ENCODE data around the gene TP63.

TP63 gene

GRCh38 chr3:189695400-189695799 lies 64.2 kb downstream of the TP63 start:
- H3K14ac ChIP-seq (ENCODE audit: low read length in 2 of 2): no peak overlapping the region

GRCh38 chr3:189698811-189699210 lies 67.6 kb downstream of the TP63 start:
- Histone ChIP-seq H3K18ac (ENCODE audit: low read depth in 1 of 2, low read length in 2 of 2) (no peak overlapping the region), H2BK5ac (ENCODE audit: low read depth, low read length, poor library complexity, severe bottlenecking) (no peak overlapping the region), H2AK5ac (ENCODE audit: low read length, severe bottlenecking) (no peak overlapping the region), H3K14ac (ENCODE audit: low read length in 2 of 2) (no peak overlapping the region), H4K8ac (ENCODE audit: low read length) (no peak overlapping the region), H3K79me1 (replicated peaks; ENCODE audit: low read length, poor library complexity, severe bottlenecking) (no peaks in the 10 kb centered on the region), H3K4ac (ENCODE audit: low read depth in 1 of 2, low read length in 2 of 2) (no peak overlapping the region), H3K4me3 (ENCODE audit: insufficient read depth in 1 of 2, low read depth in 1 of 2, low read length in 2 of 2) (no peak overlapping the region), H4K91ac (ENCODE audit: low read length) (no peak overlapping the region), H3K23ac (ENCODE audit: low read length in 2 of 2) (no peak overlapping the region), H2AFZ (ENCODE audit: low read depth, low read length) (no peak overlapping the region), H3K36me3 (ENCODE audit: control insufficient read depth in 1 of 2, insufficient read depth in 2 of 2, low read depth in 1 of 2, low read length in 2 of 2) (no peaks in the 10 kb centered on the region), H2BK15ac (ENCODE audit: low read depth, poor library complexity, severe bottlenecking) (no peak overlapping the region), H3K27ac (ENCODE audit: low read length, poor library complexity, severe bottlenecking) (no peak overlapping the region), H3K9me3 (ENCODE audit: control insufficient read depth, low read length) (no peaks in the 10 kb centered on the region), H2BK120ac (ENCODE audit: low read depth, low read length) (no peak overlapping the region), H2BK12ac (ENCODE audit: low read length in 2 of 2) (no peak overlapping the region), H3K4me1 (ENCODE audit: control insufficient read depth, insufficient read depth, low read depth, low read length) (peaks cover 1% of the 10 kb centered on the region), H3K9ac (ENCODE audit: low read length) (no peak overlapping the region), H3K27me3 (ENCODE audit: control insufficient read depth in 1 of 2, insufficient read depth in 1 of 2, low read length in 2 of 2) (no peaks in the 10 kb centered on the region), H3K4me2 (ENCODE audit: low read length, poor library complexity, severe bottlenecking) (no peak overlapping the region)
- no peak for DNase-seq
- 75% methylated on average over 2 of the region's 2 CpGs for WGBS

More at GRCh38 chr3:189695400-189695799, 64.2 kb downstream of the TP63 start:
- H2BK5ac ChIP-seq (ENCODE audit: low read depth, low read length, poor library complexity, severe bottlenecking): no peak overlapping the region
- H3K4me2 ChIP-seq (ENCODE audit: low read length, poor library complexity, severe bottlenecking): no peak overlapping the region
- no peaks in the 10 kb centered on the region for H3K9me3 ChIP-seq (ENCODE audit: control insufficient read depth, low read length)
- no peak overlapping the region for H3K27ac ChIP-seq (ENCODE audit: low read length, poor library complexity, severe bottlenecking)
- no peak overlapping the region for H2AK5ac ChIP-seq (ENCODE audit: low read length, severe bottlenecking)
- no peak overlapping the region for H2BK15ac ChIP-seq (ENCODE audit: low read depth, poor library complexity, severe bottlenecking)
- H3K23ac ChIP-seq (ENCODE audit: low read length in 2 of 2): no peak overlapping the region
- H3K4ac ChIP-seq (ENCODE audit: low read depth in 1 of 2, low read length in 2 of 2): no peak overlapping the region
- H3K9ac ChIP-seq (ENCODE audit: low read length): no peak overlapping the region
- DNase-seq: no peak
- H2AFZ ChIP-seq (ENCODE audit: low read depth, low read length): no peak overlapping the region
- no peak overlapping the region for H4K91ac ChIP-seq (ENCODE audit: low read length)
- H3K18ac ChIP-seq (ENCODE audit: low read depth in 1 of 2, low read length in 2 of 2): no peak overlapping the region
- no peaks in the 10 kb centered on the region for H3K79me1 ChIP-seq (replicated peaks; ENCODE audit: low read length, poor library complexity, severe bottlenecking)
- H4K8ac ChIP-seq (ENCODE audit: low read length): no peak overlapping the region
- H3K27me3 ChIP-seq (ENCODE audit: control insufficient read depth in 1 of 2, insufficient read depth in 1 of 2, low read length in 2 of 2): no peaks in the 10 kb centered on the region
- no CpG with 5 or more reads among the region's 2 CpGs for WGBS
- no peak overlapping the region for H2BK12ac ChIP-seq (ENCODE audit: low read length in 2 of 2)
- no peaks in the 10 kb centered on the region for H3K36me3 ChIP-seq (ENCODE audit: control insufficient read depth in 1 of 2, insufficient read depth in 2 of 2, low read depth in 1 of 2, low read length in 2 of 2)
- no peaks in the 10 kb centered on the region for H3K4me1 ChIP-seq (ENCODE audit: control insufficient read depth, insufficient read depth, low read depth, low read length)
- no peak overlapping the region for H3K4me3 ChIP-seq (ENCODE audit: insufficient read depth in 1 of 2, low read depth in 1 of 2, low read length in 2 of 2)
- H2BK120ac ChIP-seq (ENCODE audit: low read depth, low read length): no peak overlapping the region

GRCh38 chr3:189699885-189700284 lies 68.7 kb downstream of the TP63 start:
- Histone ChIP-seq H4K91ac (ENCODE audit: low read length) (no peak overlapping the region), H3K36me3 (ENCODE audit: control insufficient read depth in 1 of 2, insufficient read depth in 2 of 2, low read depth in 1 of 2, low read length in 2 of 2) (no peaks in the 10 kb centered on the region), H3K4me3 (ENCODE audit: insufficient read depth in 1 of 2, low read depth in 1 of 2, low read length in 2 of 2) (no peak overlapping the region), H3K4ac (ENCODE audit: low read depth in 1 of 2, low read length in 2 of 2) (no peak overlapping the region), H3K27me3 (ENCODE audit: control insufficient read depth in 1 of 2, insufficient read depth in 1 of 2, low read length in 2 of 2) (no peaks in the 10 kb centered on the region), H2BK5ac (ENCODE audit: low read depth, low read length, poor library complexity, severe bottlenecking) (no peak overlapping the region), H2AK5ac (ENCODE audit: low read length, severe bottlenecking) (no peak overlapping the region), H2AFZ (ENCODE audit: low read depth, low read length) (no peak overlapping the region), H3K14ac (ENCODE audit: low read length in 2 of 2) (no peak overlapping the region), H2BK120ac (ENCODE audit: low read depth, low read length) (no peak overlapping the region), H3K4me2 (ENCODE audit: low read length, poor library complexity, severe bottlenecking) (no peak overlapping the region), H3K4me1 (ENCODE audit: control insufficient read depth, insufficient read depth, low read depth, low read length) (peaks cover 1% of the 10 kb centered on the region), H2BK12ac (ENCODE audit: low read length in 2 of 2) (no peak overlapping the region), H2BK15ac (ENCODE audit: low read depth, poor library complexity, severe bottlenecking) (no peak overlapping the region), H3K9ac (ENCODE audit: low read length) (no peak overlapping the region), H3K27ac (ENCODE audit: low read length, poor library complexity, severe bottlenecking) (no peak overlapping the region), H3K23ac (ENCODE audit: low read length in 2 of 2) (no peak overlapping the region), H3K79me1 (replicated peaks; ENCODE audit: low read length, poor library complexity, severe bottlenecking) (no peaks in the 10 kb centered on the region), H3K18ac (ENCODE audit: low read depth in 1 of 2, low read length in 2 of 2) (no peak overlapping the region), H4K8ac (ENCODE audit: low read length) (no peak overlapping the region), H3K9me3 (ENCODE audit: control insufficient read depth, low read length) (no peaks in the 10 kb centered on the region)
- DNase-seq: no peak
- 94% methylated on average over 1 of the region's 1 CpG for whole genome bisulfite sequencing

- H3K18ac ChIP-seq (ENCODE audit: low read depth in 1 of 2, low read length in 2 of 2): no peak overlapping the region
- H2BK120ac ChIP-seq (ENCODE audit: low read depth, low read length): no peak overlapping the region
- no peak overlapping the region for H4K8ac ChIP-seq (ENCODE audit: low read length)
- no peak overlapping the region for H2BK12ac ChIP-seq (ENCODE audit: low read length in 2 of 2)
- no peak overlapping the region for H3K4me3 ChIP-seq (ENCODE audit: insufficient read depth in 1 of 2, low read depth in 1 of 2, low read length in 2 of 2)
- H3K9me3 ChIP-seq (ENCODE audit: control insufficient read depth, low read length): no peaks in the 10 kb centered on the region
- no CpG with 5 or more reads among the region's 1 CpG for WGBS
- no peak overlapping the region for H3K4me2 ChIP-seq (ENCODE audit: low read length, poor library complexity, severe bottlenecking)
- no peak overlapping the region for H2BK15ac ChIP-seq (ENCODE audit: low read depth, poor library complexity, severe bottlenecking)
- H3K4ac ChIP-seq (ENCODE audit: low read depth in 1 of 2, low read length in 2 of 2): no peak overlapping the region
- no peak overlapping the region for H3K23ac ChIP-seq (ENCODE audit: low read length in 2 of 2)
- no peak overlapping the region for H2AK5ac ChIP-seq (ENCODE audit: low read length, severe bottlenecking)
- H3K79me1 ChIP-seq (replicated peaks; ENCODE audit: low read length, poor library complexity, severe bottlenecking): no peaks in the 10 kb centered on the region
- DNase-seq: no peak
- H2AFZ ChIP-seq (ENCODE audit: low read depth, low read length): no peak overlapping the region
- no peaks in the 10 kb centered on the region for H3K36me3 ChIP-seq (ENCODE audit: control insufficient read depth in 1 of 2, insufficient read depth in 2 of 2, low read depth in 1 of 2, low read length in 2 of 2)
- H3K9ac ChIP-seq (ENCODE audit: low read length): no peak overlapping the region
- H3K4me1 ChIP-seq (ENCODE audit: control insufficient read depth, insufficient read depth, low read depth, low read length): peaks cover 3% of the 10 kb centered on the region
- H4K91ac ChIP-seq (ENCODE audit: low read length): no peak overlapping the region
- no peak overlapping the region for H2BK5ac ChIP-seq (ENCODE audit: low read depth, low read length, poor library complexity, severe bottlenecking)
- H3K27me3 ChIP-seq (ENCODE audit: control insufficient read depth in 1 of 2, insufficient read depth in 1 of 2, low read length in 2 of 2): no peaks in the 10 kb centered on the region
- H3K14ac ChIP-seq (ENCODE audit: low read length in 2 of 2): no peak overlapping the region
- no peak overlapping the region for H3K27ac ChIP-seq (ENCODE audit: low read length, poor library complexity, severe bottlenecking)
Observed at GRCh38 chr3:189702066-189702646, 71.0 kb downstream of the TP63 start.
